HG03342 (cell line): ENCODE measurements around the gene HECW1.
A peak's percentile ranks its signal among the peaks of the same experiment; 100 is the strongest.

ENCODE experiments used
- ATAC-seq: cut with Tn5 transposase; IDR thresholded peaks from one replicate; pipeline ENCODE4 v1.9.1; 2021; ENCODE audit warnings: mild to moderate bottlenecking, moderate library complexity; ENCODE audit not compliant: unreplicated experiment

The HECW1 gene

DNA sequence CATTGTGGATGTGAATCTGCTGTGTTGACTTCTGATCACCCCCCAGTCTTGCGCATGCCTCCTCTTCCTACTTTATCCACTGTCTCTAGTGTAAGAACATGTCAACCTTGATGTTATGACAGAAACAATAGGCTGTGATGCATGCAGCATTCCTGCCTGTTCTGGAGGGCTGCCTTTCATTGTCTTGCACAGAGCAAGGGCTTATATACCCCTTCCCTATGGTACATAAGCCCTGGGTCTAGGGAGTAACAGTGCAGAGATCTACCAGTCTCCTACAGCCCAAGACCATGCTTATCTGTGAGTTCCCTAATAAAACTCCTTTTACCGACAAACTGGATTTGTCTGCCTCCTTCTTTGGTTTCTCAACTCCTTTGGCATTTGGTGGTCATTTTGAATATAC, 293.5 kb downstream of the HECW1 start:
- no peak for ATAC-seq

DNA sequence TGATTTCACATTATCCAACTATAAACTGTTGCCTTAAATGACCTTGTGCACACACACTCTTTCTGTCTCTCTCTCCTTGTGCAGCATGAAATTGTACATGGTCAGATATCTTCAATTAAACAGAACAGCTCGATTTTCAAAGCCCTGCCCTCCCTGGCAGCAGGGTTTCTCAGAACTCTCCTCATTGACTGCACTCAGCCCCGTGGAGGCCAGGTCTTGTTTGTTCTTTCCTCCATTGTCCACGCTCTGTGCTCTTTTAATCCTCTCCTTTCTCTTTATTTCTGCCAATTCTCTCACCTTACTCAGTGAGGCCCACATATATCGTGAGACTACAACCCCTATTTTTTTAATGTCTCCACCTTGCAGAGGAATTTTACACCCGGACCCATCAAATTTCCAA, 294.5 kb downstream of the HECW1 start:
- no peak for ATAC-seq

DNA sequence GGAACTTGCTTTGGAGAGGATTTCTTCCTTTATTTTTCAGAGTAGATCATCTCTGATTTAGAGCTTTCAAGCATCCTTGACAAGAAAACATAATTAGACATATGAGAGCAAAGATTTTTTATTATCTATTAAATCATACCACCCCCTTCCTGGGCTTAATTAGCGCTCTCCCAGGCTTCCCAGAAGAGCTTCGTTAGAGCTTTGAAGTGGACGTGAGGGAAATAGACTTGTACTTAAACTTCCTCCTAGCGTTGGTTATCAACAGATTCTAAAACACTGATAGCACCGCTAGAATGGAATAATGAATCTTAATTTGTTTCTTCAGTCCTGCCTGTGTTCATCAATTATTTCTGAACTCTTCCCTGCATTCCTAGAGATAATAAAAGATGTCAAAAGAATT, 296.5 kb downstream of the HECW1 start:
- no peak for ATAC-seq

DNA sequence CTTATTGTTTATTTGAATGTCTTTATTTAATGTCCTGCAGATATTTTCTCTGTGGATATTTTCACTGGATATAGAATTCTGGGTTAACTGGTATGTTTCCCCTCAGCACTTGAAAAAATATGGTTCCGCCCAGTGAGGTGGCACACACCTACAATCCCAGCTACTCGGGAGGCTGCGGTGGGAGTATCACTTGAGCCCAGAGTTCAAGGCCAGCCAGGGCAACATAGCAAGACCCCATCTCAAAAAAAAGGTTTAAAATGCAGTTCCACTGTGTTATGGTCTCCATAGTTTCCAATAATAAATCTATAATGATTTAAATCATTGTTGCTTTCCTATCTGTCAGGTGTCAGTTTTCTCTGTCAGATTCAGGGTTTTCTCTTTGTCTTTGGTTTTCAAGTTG, 305.0 kb downstream of the HECW1 start:
- no peak for ATAC-seq

DNA sequence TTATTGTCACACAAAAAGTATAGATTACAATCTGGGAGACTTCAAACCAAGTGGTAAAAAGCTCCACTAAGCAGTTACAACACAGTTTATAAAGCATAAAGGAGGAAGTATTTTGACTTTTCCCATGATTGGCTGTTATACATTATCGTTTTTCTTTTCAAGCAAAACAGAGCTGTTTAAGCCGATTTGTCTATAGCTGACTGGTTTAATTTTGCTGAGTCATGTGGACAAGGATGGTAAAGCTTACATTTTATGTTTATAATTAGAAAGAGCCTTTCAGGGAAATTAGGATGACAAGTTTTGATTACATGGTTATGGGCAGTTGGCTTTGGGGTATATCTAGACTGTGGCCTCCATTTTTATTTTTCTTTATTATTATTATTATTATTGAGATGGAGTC, 318.0 kb downstream of the HECW1 start:
- no peak for ATAC-seq

DNA sequence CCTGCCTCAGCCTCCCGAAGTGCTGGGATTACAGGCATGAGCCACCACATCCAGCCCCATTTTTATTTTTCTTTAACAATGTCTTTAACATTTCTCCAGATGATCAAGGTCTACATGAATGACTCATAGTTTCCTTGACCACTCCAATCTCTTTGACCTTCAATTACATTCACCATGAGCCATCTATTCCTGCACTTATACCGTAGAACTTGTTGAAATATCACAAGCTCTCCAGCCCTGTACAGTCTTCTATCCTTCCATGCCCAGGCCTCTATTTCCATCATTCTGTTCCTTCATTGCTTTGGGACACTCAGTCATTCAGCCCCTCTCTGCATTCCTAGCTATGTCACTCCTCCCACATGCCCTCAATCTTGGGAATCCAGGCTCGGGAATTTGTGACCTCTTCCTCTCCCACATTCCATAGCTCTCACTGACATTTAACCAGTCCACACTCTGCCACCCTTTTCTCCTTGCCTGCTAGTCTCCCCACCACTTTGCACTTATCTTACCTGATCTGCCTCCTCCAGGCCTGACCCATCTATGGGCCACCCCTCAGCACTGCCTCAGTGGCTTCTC, 318.7 kb downstream of the HECW1 start:
- no peak for ATAC-seq

DNA sequence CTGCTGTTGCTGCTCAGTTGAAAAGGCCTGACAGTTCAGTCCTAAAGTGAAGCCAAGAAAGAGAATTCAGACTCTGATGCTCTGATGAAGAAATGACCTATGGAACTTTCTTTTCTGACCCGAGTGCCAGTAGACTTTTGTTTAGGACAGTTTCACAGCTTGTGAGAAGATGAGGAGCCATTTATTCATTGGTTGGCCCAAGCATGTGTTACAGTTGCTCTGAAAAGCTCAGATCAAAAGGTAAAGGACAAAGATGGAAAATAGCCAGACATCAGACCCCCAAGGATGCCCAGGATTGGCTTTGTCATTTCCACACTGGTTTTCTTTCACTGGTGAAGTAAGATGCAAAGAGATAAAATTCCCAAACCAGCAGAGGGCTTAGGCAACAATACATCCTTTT, 321.2 kb downstream of the HECW1 start:
- ATAC-seq: no peak

DNA sequence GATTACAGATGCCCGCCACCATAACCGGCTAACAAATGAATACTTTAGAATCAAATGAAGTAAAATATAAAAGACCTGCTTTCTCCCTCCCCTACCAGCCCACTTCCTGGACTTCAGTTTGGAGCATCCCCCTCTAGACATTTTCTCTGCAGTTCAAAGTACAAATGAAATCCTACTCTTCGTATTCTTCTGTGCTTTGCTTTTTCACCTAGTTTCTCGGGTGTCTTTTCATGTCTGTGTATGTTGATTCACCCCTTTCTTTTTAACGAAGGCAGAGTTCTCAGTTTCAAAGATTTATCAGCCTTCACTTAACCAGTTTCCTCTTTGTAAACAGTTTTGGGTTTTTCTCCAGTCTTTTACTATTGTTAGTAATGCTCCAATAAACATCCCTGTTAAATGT, 324.6 kb downstream of the HECW1 start:
- no peak for ATAC-seq

DNA sequence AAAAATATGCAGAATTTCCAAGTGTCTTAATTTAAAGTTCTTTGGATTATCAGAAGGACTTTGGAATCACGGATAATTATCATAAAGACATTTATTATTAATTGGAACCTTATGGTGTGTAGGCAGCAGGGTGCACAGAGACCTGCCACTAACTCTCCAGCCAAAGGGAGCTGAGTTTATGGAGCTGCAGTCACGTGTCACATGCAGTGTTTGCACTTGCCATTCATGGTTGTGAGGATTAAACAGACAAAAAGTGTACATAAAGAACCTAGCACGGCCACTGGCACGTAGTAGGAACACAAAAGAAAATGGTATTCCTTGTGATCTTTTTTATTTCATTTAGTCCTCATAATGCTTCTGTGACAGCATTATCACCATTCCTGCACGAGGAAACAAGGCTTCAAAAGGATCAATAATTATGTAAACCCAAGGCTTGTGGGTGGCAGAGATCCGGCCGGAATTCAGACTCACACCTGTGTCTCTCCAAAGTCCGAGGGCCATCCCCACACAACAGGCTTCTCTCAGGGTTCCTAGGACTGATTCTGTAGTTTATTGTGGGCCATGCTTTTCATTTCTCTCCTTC, 326.5 kb downstream of the HECW1 start:
- no peak for ATAC-seq

DNA sequence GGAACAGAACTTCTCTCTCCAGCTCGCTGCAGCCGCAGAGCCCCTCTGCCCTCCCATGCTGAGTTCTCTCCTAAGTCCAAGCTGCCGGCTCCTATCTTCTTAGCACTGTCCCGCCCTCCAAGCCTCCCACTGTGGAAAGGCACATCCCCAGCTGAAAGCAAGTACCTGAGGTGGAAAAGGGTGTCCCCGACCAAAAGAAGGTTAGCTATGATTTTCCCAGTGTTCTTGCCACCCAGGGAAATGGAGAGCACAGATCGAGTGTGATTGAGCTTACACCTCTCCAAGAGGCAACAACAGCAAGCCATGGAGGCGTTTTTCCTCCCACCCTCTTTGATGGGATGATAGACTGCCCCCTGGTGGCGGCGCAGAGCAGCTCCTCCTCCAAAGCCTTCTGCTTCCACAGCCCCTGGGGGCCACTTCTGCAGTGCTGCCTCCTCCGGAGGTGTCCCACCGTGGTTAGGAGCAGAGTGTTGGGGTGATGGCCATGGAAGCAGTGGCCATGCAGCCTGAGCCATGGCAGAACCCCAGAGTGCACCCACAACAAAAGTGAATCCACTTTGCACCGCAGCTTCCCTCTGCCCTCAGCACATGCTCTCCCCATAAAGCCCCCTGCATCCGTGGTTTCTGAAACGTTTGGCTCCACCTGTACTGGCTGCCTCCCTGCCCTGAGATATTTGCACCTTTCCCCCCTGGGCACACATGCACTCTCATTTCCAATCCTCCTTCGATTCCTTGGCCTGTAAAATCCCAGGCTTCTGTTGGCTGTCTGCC, 327.4 kb downstream of the HECW1 start:
- ATAC-seq: peak; percentile 76

DNA sequence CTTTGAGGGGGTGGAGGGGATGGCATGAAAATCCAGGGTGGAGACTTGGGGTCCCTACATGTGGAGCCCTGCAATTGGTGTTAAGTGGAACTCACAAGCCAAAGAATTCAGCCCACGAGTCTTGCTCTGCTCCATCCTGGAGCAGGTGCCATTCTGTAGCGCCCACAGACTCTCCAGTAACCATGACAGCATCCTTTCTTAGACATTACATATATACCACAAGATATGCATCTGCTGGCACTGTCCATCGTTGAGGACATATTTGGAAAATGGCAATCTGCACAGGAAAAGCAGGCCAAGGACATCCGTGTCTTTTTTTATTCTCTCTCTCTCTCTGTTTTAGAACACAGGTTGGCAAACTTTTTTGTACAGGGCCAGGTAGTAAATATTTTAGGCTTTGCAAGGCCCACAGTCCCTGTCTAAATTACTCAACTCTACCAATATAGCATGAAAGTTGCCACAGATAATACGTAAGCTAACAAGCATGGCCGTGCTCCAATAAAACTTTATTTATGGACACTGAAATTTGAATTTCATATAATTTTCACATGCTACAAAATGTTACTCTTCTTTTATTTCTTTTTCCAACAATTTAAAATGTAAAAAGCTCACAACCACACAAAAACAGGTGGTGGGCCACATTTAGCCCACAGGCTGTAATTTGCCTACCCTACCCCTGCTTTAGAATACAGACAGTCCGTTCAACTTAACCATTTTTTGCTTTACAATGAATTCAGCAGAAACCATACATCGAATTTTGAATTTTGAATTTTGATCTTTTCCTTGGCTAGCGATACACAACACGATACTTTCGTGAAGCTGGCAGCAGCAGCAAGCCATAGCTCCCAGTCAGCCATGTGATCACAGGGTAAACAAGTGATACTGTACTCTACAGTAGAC, 329.0 kb downstream of the HECW1 start:
- no peak for ATAC-seq

DNA sequence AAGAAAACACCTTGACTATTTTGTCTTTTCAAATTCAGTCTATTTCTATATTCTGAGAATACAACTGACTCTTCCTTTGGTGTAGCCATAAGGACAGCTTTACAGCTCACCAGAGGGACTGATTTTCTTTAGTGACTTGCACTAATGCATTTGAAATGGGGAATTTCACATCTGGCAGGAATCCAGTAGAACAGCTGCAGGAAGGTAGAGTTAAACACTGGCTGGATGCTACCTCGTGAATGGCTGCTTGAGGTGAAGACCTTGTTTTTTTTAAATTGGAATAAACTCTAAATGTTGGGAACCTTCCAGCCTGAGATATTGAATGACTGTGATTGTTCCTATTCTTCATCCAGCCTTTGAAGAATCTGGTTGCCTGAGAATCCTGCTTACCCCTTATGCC, 330.9 kb downstream of the HECW1 start:
- ATAC-seq: no peak

DNA sequence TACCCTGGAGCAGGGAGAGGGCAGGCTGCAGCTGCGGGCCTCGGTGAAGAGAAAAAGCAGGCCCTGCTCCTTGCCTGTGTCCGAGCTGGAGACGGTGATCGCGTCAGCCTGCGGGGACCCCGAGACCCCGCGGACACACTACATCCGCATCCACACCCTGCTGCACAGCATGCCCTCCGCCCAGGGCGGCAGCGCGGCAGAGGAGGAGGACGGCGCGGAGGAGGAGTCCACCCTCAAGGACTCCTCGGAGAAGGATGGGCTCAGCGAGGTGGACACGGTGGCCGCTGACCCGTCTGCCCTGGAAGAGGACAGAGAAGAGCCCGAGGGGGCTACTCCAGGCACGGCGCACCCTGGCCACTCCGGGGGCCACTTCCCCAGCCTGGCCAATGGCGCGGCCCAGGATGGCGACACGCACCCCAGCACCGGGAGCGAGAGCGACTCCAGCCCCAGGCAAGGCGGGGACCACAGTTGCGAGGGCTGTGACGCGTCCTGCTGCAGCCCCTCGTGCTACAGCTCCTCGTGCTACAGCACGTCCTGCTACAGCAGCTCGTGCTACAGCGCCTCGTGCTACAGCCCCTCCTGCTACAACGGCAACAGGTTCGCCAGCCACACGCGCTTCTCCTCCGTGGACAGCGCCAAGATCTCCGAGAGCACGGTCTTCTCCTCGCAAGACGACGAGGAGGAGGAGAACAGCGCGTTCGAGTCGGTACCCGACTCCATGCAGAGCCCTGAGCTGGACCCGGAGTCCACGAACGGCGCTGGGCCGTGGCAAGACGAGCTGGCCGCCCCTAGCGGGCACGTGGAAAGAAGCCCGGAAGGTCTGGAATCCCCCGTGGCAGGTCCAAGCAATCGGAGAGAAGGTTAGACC, 332.5 kb downstream of the HECW1 start:
- ATAC-seq: no peak

DNA sequence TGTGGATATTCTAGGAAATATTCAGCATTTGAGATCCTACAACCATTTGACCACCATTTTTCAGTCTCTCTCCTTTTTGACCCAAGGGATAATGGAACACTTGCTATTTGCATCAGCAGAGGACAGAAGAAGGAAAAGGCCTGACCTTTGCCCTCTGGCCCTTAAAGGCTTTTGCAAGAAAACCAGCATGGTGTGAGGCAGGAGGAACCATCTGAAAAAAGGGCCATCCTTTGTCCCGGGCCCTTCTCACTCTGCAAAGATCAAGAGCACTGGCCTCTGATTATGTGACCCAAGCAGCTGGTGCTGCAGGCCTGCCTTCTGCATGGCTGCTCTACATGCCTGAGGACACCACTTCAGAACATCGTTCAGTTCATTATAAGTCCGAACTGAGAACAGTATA, 337.1 kb downstream of the HECW1 start:
- ATAC-seq: no peak

DNA sequence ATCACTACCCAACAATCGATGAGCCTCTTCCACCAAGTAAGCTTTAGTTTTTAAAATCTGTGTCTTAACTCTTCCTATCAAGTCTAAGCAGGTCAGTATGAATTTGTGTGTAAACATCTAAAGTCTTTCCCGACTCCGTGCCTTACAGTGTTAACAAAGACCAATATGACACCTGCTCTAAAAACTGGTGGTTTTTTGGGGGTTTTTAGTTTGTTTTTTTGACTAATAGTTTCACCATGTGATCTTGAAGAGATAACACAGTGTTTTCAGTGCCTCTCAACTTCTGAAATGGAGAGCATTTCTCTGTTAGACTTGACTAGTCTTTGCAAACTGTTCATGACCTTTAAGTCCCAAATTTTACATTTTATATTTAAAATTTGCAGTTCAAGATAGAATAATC, 338.4 kb downstream of the HECW1 start:
- ATAC-seq: no peak

DNA sequence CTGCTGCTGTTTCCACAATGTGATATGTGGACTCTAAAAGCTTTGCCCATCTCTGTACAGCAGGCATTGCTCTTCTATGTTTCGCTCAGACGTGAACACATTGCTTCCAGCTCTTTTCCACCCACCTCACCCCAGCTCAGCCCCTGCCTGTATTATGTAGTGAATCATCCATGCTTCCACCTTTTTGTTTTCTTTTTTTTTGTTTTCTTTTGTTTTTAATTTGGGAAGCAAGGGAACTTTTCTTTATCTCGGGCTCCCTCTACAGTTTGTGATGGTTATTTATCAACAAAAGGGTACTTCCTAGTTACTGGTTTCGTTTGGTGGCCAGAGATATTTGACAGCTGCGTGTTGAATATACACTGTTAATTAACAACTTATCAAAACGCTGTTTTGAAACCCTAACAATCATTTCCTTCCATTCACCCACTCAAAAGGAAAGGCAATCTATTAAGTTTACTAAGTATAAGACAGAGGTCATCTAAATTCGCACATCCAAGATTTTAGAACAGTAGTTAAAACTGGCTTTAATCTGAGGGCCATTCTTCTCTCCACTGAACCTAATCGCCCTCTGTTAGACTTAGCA, 342.6 kb downstream of the HECW1 start:
- peak; percentile 79 for ATAC-seq

DNA sequence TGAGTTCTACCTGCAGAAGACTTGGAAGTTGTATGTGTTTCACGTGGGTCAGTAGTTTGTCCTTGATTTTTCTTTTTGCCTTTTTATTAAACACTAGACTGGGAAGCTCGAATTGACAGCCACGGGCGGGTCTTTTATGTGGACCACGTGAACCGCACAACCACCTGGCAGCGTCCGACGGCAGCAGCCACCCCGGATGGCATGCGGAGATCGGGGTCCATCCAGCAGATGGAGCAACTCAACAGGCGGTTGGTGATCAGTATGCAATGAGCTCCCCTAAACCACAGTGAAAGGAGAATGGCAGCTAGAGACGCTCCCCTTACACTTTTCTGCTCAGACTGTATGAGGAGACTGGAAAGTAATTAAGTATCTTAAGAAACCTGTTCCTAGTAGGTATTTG, 343.8 kb downstream of the HECW1 start:
- no peak for ATAC-seq

DNA sequence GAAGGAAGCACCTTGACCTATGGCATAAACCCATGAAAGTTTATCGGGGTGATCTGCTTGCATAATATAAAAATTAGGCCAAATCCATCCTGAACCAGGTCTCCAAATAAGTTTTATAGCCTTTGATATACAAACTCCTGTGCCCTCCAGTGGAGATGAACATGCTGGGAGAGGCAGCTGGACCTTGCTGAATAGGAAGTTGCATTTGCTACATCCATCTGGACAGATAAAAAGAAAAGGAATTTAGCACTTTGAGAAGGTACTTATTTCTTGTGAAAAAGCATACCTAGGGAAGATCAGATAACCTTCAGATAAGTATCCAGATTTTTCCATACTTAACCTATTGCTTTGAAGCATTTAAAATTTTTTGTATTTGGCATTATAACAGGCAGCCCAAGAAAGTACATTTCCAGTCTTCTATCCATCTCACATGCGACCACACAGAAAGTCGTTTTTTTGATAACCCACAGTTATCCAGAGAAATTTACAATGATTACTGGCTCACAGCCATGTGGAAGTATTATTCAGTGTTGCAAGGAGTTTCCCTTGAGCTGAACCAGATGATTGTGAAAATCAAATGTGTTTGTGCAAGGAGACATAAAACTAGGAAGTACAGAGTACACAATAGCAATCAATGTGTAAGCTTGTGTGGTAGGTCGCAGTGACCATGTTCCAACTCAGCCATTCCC, 346.0 kb downstream of the HECW1 start:
- no peak for ATAC-seq

DNA sequence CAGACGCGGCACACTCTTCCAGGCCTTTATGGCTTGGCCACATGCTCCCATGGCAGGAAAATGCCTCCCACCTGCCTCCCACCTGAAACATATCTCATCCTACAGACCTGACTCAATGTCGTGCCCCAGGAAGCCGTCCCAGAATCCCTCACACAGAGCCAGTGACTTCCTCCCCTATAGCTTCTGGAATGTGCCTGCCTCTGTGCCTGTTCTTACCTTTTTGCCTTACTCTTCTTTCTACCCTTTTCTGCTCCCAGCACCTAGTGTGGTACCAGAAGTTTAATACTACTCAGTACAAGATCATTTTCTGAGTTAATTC, 346.5 kb downstream of the HECW1 start:
- no peak for ATAC-seq
